ENCODE data around the gene NIPAL1. TPM values are rescaled to one million over a fixed set of nuclear protein-coding genes. Genes with fewer than 3 reads are reported as not detected.
"Not testable (repeated sequence)": the region's sequence is repeated elsewhere in the genome, so short reads cannot be mapped to it uniquely, and the experiment has no call there.

Gene NIPAL1
- polyA plus RNA-seq, 1 experiment: 0.60 TPM

DNA sequence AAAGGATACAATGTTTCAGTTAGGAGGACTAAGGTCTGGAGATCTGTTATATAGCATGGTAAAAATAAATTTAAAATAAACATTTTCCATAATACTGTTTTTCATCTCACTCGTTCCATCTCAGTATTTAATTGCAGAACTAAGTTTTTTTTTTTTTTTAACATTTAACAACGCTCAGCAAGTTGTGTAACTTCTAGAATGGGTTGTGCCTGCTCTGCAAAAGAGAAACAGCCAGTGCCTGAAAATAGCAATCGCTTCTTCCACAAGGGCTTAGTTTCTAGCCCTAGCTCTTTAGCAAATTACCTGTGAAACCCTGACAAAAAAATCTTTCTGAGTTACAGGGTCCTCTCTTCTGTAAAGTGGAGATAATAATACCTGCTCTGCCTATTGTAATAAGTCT lies 42.0 kb upstream of the NIPAL1 start:
- DNase-seq (ENCODE audit: low read depth): no peak
- no peaks in the 10 kb centered on the region for H3K27me3 ChIP-seq (ENCODE audit: control insufficient read depth, insufficient read depth, low read length)
- no peaks in the 10 kb centered on the region for H3K36me3 ChIP-seq (ENCODE audit: control insufficient read depth, insufficient read depth, low read length)
- CTCF ChIA-PET: interaction anchor here (0.8 kb wide), 1 partner anchor 59 kb away, joined by 3 read pairs; no protein-coding TSS in a partner anchor
- H3K4me3 ChIP-seq (ENCODE audit: low read depth, low read length): no peak overlapping the region
- POLR2A ChIA-PET: no interaction called here
- TF ChIP-seq, protein P1, sequence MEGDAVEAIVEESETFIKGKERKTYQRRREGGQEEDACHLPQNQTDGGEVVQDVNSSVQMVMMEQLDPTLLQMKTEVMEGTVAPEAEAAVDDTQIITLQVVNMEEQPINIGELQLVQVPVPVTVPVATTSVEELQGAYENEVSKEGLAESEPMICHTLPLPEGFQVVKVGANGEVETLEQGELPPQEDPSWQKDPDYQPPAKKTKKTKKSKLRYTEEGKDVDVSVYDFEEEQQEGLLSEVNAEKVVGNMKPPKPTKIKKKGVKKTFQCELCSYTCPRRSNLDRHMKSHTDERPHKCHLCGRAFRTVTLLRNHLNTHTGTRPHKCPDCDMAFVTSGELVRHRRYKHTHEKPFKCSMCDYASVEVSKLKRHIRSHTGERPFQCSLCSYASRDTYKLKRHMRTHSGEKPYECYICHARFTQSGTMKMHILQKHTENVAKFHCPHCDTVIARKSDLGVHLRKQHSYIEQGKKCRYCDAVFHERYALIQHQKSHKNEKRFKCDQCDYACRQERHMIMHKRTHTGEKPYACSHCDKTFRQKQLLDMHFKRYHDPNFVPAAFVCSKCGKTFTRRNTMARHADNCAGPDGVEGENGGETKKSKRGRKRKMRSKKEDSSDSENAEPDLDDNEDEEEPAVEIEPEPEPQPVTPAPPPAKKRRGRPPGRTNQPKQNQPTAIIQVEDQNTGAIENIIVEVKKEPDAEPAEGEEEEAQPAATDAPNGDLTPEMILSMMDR (IDR thresholded peaks at IDR 0.05; ENCODE audit: insufficient read depth, low read depth, low read length): no peak

DNA sequence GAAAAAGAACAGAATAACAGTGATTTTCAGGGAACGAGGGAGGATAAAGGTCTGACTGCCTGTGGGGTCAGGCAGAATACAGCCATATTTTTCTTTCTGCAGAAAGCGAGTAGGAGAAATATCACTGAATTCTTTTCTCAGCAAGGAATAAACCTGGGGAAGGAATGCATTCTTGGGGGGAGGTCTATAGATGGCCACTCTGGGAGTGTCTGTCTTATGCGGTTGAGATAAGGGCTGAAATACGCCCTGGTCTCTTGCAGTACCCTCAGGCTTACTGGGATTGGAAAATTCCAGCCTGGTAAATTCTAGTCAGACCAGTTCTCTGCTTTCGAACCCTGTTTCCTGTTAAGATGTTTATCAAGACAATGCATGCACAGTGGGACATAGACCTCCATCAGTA lies 26.4 kb upstream of the NIPAL1 start:
- Histone ChIP-seq H3K27me3 (ENCODE audit: control insufficient read depth, insufficient read depth, low read length) (no peaks in the 10 kb centered on the region), H3K36me3 (ENCODE audit: control insufficient read depth, insufficient read depth, low read length) (no peaks in the 10 kb centered on the region), H3K4me3 (ENCODE audit: low read depth, low read length) (no peak overlapping the region)
- POLR2A ChIA-PET: no interaction called here
- CTCF ChIA-PET: interaction anchor here (1.2 kb wide), 1 partner anchor 13 kb away, joined by 3 read pairs; no protein-coding TSS in a partner anchor
- DNase-seq (ENCODE audit: low read depth): no peak
- TF ChIP-seq, protein P1 (IDR thresholded peaks at IDR 0.05; ENCODE audit: insufficient read depth, low read depth, low read length): no peak

DNA sequence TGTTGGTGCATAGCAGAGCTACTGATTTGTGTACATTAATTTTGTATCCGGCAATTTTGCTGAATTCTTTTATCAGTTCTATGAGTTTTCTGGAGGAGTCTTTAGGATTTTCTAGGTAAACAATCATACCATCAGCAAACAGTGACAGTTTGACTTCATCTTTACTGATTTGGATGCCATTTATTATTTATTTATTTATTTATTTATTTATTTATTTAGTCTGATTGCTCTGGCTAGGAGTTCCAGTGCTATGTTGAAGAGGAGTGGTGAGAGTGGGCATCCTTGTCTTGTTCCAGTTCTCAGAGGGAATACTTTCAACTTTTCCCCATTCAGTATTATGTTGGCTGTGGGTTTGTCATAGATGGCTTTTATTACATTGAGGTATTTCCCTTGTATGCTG lies 24.1 kb upstream of the NIPAL1 start:
- CTCF ChIA-PET: interaction anchor here (1.3 kb wide), 1 partner anchor 11 kb away, joined by 3 read pairs; no protein-coding TSS in a partner anchor
- H3K4me3 ChIP-seq (ENCODE audit: low read depth, low read length); H3K36me3 ChIP-seq (ENCODE audit: control insufficient read depth, insufficient read depth, low read length); H3K27me3 ChIP-seq (ENCODE audit: control insufficient read depth, insufficient read depth, low read length); POLR2A ChIA-PET; DNase-seq (ENCODE audit: low read depth): not testable (repeated sequence)

DNA sequence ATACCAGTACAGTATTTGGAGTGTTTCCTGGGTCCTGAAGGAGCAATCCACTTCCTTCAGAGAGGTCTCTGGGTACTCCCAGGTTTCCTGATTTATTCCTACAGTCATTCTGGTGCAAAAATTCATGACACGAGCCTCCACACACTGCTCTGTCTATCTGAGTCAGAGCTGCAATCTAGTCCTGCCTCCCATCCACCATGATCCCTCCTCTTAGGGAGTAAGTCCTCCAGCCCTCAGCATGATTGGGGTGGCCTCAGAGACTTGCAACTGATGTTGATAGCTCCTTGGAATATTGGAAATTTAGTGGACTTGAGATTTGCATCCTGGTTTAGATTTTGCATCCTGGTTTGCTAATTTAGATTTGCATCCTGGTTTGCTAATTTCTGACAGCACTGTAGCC lies 20.6 kb upstream of the NIPAL1 start:
- no peak for DNase-seq (ENCODE audit: low read depth)
- no peaks in the 10 kb centered on the region for H3K27me3 ChIP-seq (ENCODE audit: control insufficient read depth, insufficient read depth, low read length)
- no peaks in the 10 kb centered on the region for H3K36me3 ChIP-seq (ENCODE audit: control insufficient read depth, insufficient read depth, low read length)
- H3K4me3 ChIP-seq (ENCODE audit: low read depth, low read length): no peak overlapping the region
- POLR2A ChIA-PET: no interaction called here
- CTCF ChIA-PET: interaction anchor here (0.9 to 1.4 kb wide), 3 partner anchors 8 to 91 kb away, joined by 3 to 4 read pairs (median 3); no protein-coding TSS in a partner anchor
- TF ChIP-seq, protein P1 (IDR thresholded peaks at IDR 0.05; ENCODE audit: insufficient read depth, low read depth, low read length): no peak

DNA sequence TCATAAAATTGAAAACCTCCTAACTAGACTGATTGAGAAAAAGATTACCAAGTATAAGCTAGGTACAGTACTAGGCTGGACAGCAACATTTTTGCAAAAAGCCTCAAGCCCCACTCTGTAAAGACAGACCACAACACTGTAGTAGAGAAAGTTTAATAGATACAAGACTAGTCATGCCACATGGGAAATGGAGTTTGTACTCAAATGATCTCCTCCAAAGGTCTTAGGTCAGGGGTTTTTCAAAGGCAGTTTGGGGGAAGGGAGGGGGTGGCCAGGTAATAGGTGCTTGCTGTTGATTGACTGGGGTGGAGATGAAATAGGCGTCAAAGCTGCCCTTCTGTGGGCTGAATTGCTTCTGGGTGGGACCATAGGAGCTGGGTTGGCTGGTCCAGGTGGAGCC lies 14.3 kb upstream of the NIPAL1 start:
- CTCF ChIA-PET: interaction anchor here (0.8 to 2.4 kb wide), 8 partner anchors 10 to 140 kb away, joined by 3 to 13 read pairs (median 6); no protein-coding TSS in a partner anchor
- Histone ChIP-seq H3K36me3 (ENCODE audit: control insufficient read depth, insufficient read depth, low read length) (no peaks in the 10 kb centered on the region), H3K27me3 (ENCODE audit: control insufficient read depth, insufficient read depth, low read length) (no peaks in the 10 kb centered on the region), H3K4me3 (ENCODE audit: low read depth, low read length) (no peak overlapping the region)
- POLR2A ChIA-PET: no interaction called here
- DNase-seq (ENCODE audit: low read depth): no peak
- TF ChIP-seq, protein P1 (IDR thresholded peaks at IDR 0.05; ENCODE audit: insufficient read depth, low read depth, low read length): no peak

DNA sequence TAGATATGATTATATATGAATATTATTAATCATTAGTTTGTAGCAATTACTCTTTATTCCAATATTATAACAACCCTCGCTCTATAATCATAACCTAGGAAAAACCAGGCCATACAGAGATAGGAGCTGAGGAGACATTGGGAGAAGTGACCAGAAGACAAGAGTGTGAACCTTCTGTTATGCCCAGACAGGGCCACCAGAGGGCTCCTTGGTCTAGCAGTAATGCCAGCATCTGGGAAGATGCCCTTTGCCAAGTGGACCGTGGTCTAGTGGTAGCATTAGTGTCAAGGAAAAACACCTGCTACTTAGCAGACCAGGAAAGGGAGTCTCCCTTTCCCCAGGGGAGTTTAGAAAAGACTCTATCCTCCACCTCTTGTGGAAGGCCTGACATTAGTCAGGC lies 13.0 kb upstream of the NIPAL1 start:
- H3K27me3 ChIP-seq (ENCODE audit: control insufficient read depth, insufficient read depth, low read length); POLR2A ChIA-PET; DNase-seq (ENCODE audit: low read depth); H3K4me3 ChIP-seq (ENCODE audit: low read depth, low read length); H3K36me3 ChIP-seq (ENCODE audit: control insufficient read depth, insufficient read depth, low read length): not testable (repeated sequence)
- TF ChIP-seq, protein P1 (IDR thresholded peaks at IDR 0.05; ENCODE audit: insufficient read depth, low read depth, low read length): peak; percentile 61
- CTCF ChIA-PET: interaction anchor here (0.6 to 2.3 kb wide), 13 partner anchors 8 to 543 kb away, joined by 3 to 16 read pairs (median 4); no protein-coding TSS in a partner anchor

Measured in BJ (cell line).